Brain microvascular endothelial cell (primary cell): ENCODE measurements around the gene MGME1.
A peak's percentile ranks its signal among the peaks of the same experiment; 100 is the strongest.

Experiments
- DNase-seq: peaks from one replicate; pipeline ENCODE4 v3.0.0-alpha.2; 2020
- H3K27ac ChIP-seq: fragments of 250-450 bp; sonication (Bioruptor Pico); 2 replicates; pipeline ENCODE4 v1.5.1; 2020; ENCODE audit warnings: mild to moderate bottlenecking, moderate library complexity
- H3K27me3 ChIP-seq: fragments of 250-450 bp; sonication (Bioruptor Pico); replicated peaks from 2 replicates; pipeline ENCODE4 v1.5.1; 2020; ENCODE audit warnings: mild to moderate bottlenecking
- H3K36me3 ChIP-seq: fragments of 250-450 bp; sonication (Bioruptor Pico); replicated peaks from 2 replicates; pipeline ENCODE4 v1.5.1; 2020; ENCODE audit warnings: mild to moderate bottlenecking
- H3K4me3 ChIP-seq: 2 replicates; pipeline ENCODE4 v1.5.1; 2011; ENCODE audit warnings: low read depth, mild to moderate bottlenecking, control low read depth, low read length, moderate library complexity
- in situ Hi-C: cut with HindIII; loops from 2 replicates; pipeline ENCODE4 v1.10.0; 2017; ENCODE audit warnings: low sequenced_read_pairs, low pct_ligation_motif_present
- TF ChIP-seq, protein P1 (sequence below): IDR thresholded peaks from 2 replicates; pipeline ENCODE4 v1.5.1; 2011; ENCODE audit warnings: low read depth, mild to moderate bottlenecking, moderate library complexity, low read length, control low read depth, inconsistent platforms; ENCODE audit errors: missing control alignments

MGME1 gene

GRCh38 chr20:17928211-17928611 lies 40.6 kb upstream of the MGME1 start:
- TF ChIP-seq, protein P1, sequence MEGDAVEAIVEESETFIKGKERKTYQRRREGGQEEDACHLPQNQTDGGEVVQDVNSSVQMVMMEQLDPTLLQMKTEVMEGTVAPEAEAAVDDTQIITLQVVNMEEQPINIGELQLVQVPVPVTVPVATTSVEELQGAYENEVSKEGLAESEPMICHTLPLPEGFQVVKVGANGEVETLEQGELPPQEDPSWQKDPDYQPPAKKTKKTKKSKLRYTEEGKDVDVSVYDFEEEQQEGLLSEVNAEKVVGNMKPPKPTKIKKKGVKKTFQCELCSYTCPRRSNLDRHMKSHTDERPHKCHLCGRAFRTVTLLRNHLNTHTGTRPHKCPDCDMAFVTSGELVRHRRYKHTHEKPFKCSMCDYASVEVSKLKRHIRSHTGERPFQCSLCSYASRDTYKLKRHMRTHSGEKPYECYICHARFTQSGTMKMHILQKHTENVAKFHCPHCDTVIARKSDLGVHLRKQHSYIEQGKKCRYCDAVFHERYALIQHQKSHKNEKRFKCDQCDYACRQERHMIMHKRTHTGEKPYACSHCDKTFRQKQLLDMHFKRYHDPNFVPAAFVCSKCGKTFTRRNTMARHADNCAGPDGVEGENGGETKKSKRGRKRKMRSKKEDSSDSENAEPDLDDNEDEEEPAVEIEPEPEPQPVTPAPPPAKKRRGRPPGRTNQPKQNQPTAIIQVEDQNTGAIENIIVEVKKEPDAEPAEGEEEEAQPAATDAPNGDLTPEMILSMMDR: no peak
- Histone ChIP-seq H3K27me3 (no peaks in the 10 kb centered on the region), H3K36me3 (no peaks in the 10 kb centered on the region), H3K4me3 (no peak overlapping the region), H3K27ac (no peak overlapping the region)
- in situ Hi-C loops: no loop called here
- DNase-seq: no peak

- no peaks in the 10 kb centered on the region for H3K27me3 ChIP-seq
- DNase-seq: no peak
- H3K27ac ChIP-seq: no peak overlapping the region
Measured at GRCh38 chr20:17928633-17929311, 40.0 kb upstream of the MGME1 start.

DNA sequence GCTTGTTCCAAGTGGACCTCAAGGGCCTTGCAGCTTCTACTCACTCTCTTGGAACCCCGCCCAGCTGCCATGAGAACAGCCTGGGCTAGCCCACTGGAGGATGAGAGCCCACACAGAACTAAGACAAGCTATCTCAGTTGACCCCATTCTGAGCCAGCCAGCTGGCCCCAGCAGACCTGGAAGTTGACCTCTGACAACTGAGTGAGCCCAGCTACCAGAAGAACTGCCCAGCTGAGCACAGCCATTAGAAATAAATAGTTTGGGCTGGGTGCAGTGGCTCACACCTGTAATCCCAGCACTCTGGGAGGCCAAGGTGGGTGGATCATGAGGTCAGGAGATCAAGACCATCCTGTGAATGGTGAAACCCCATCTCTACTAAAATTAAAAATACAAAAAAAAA lies 37.3 kb upstream of the MGME1 start:
- no peak for DNase-seq
- in situ Hi-C loops: no loop called here
- Histone ChIP-seq H3K4me3 (no peak overlapping the region), H3K36me3 (no peaks in the 10 kb centered on the region), H3K27me3 (no peaks in the 10 kb centered on the region), H3K27ac (no peak overlapping the region)
- TF ChIP-seq, protein P1: no peak

More at GRCh38 chr20:17928633-17929311, 40.0 kb upstream of the MGME1 start:
- Histone ChIP-seq H3K36me3 (no peaks in the 10 kb centered on the region), H3K4me3 (no peak overlapping the region)
- TF ChIP-seq, protein P1: no peak
- in situ Hi-C loops: no loop called here

DNA sequence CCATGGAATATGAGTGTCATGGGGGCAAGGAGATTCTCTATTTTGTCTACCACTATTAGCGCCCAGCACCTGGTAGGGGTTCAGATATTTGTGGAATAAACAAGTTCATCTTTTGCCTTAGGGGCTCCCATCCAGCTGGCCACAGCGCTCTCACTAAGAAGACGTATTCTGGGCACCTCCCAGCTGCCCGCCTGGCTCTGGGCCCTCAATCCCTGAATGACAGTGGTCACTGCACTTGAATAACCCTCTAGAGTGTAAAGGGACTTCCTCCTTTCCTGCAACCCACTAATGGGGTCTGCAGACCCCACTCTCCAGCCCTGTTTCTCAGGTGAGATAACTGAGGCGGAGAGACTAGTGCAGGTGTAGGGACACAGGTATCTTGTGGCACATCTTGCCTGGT lies 36.4 kb upstream of the MGME1 start:
- H3K36me3 ChIP-seq: no peaks in the 10 kb centered on the region
- no peak for DNase-seq
- TF ChIP-seq, protein P1: no peak
- H3K27ac ChIP-seq: no peak overlapping the region
- no peak overlapping the region for H3K4me3 ChIP-seq
- in situ Hi-C loops: no loop called here
- H3K27me3 ChIP-seq: no peaks in the 10 kb centered on the region

DNA sequence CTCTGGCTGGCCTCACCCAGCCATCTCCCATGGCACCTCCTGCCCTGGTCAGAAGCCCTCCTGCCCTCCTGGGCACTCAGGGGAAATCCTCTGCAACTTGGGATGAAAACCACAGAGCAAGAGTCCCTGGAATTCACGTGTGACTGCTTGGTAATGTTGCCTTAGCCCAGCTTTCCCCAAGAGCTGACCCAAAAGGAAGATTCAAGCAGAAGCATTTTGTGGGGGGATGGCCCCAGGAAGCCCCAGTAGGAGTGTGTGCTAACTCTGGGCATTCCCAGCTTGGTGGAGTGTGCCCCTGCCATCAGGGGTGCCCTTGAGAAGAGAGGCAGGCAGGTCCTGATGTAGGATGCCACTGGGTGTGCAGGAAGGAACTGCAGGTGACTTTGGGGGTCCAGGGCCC lies 35.7 kb upstream of the MGME1 start:
- Histone ChIP-seq H3K27me3 (no peaks in the 10 kb centered on the region), H3K4me3 (no peak overlapping the region), H3K36me3 (no peaks in the 10 kb centered on the region), H3K27ac (no peak overlapping the region)
- in situ Hi-C loops: no loop called here
- TF ChIP-seq, protein P1: no peak
- no peak for DNase-seq

GRCh38 chr20:17933711-17934110 lies 35.1 kb upstream of the MGME1 start:
- peak overlapping the region; percentile 85 for H3K27ac ChIP-seq
- DNase-seq: no peak
- TF ChIP-seq, protein P1: no peak
- no peak overlapping the region for H3K4me3 ChIP-seq
- in situ Hi-C loops: no loop called here
- no peaks in the 10 kb centered on the region for H3K36me3 ChIP-seq
- no peaks in the 10 kb centered on the region for H3K27me3 ChIP-seq
